ENCODE measurements around the gene NCAPD2. TPM values are rescaled to one million over a fixed set of nuclear protein-coding genes. Genes with fewer than 3 reads are reported as not detected.

Gene NCAPD2
- total and polyA plus RNA-seq, 8 donors = 5.6 to 16.2 (median 8.5) TPM

GRCh38 chr12:6567112-6567670 lies 73.3 kb downstream of the NCAPD2 start:
- peak overlapping the region; percentile 47 to 75 (median 60) for H3K4me3 ChIP-seq
- WGBS, 2 donors = 44 to 48% methylated on average over 8 of the region's 8 CpGs
- H3K4me1 ChIP-seq = peaks cover 0 to 14% (median 5%) of the 10 kb centered on the region in 3 donors
- DNase-seq = no peak
- H3K27ac ChIP-seq = no peak overlapping the region
- intact Hi-C loops (cut with DNase I) = no loop called here
- TF ChIP-seq CTCF (IDR thresholded peaks at IDR 0.05) = no peak
- FAIRE-seq = no peak
- peaks cover 6 to 23% (median 16%) of the 10 kb centered on the region in 3 donors for H3K36me3 ChIP-seq
- H3K9me3 ChIP-seq = no peaks in the 10 kb centered on the region
- no peaks in the 10 kb centered on the region for H3K27me3 ChIP-seq
- ATAC-seq = no peak

GRCh38 chr12:6569312-6569711 lies 75.4 kb downstream of the NCAPD2 start:
- Histone ChIP-seq H3K4me3 (no peak overlapping the region), H3K36me3 (peaks cover 6 to 45% (median 27%) of the 10 kb centered on the region in 3 donors), H3K9me3 (no peaks in the 10 kb centered on the region), H3K4me1 (peaks cover 0 to 14% (median 5%) of the 10 kb centered on the region in 3 donors), H3K27me3 (no peaks in the 10 kb centered on the region), H3K27ac (peak overlapping the region in 1 of 4 donors; percentile 22)
- TF ChIP-seq CTCF (IDR thresholded peaks at IDR 0.05) = no peak
- 70 to 80% methylated on average over 12 of the region's 12 CpGs for WGBS, 2 donors
- DNase-seq = no peak
- intact Hi-C loops (cut with DNase I) = no loop called here
- FAIRE-seq = no peak
- ATAC-seq = no peak

- FAIRE-seq = no peak
These were observed 75.9 kb downstream of the NCAPD2 start for GRCh38 chr12:6569786-6570185.

GRCh38 chr12:6570264-6570887 lies 76.5 kb downstream of the NCAPD2 start:
- FAIRE-seq = no peak
- H3K27me3 ChIP-seq = no peaks in the 10 kb centered on the region
- H3K36me3 ChIP-seq = peaks cover 6 to 55% (median 34%) of the 10 kb centered on the region in 3 donors
- intact Hi-C loops (cut with DNase I) = no loop called here
- 66 to 74% methylated on average over 7 of the region's 7 CpGs for WGBS, 2 donors
- H3K9me3 ChIP-seq = no peaks in the 10 kb centered on the region
- no peak for TF ChIP-seq CTCF (IDR thresholded peaks at IDR 0.05)
- DNase-seq = peak in 4 of 6 donors; percentile 38 to 71 (median 58)
- peaks cover 0 to 14% (median 5%) of the 10 kb centered on the region in 3 donors for H3K4me1 ChIP-seq
- H3K4me3 ChIP-seq = no peak overlapping the region
- H3K27ac ChIP-seq = no peak overlapping the region
- peak in 2 of 4 donors; percentile 28 to 39 for ATAC-seq

More at GRCh38 chr12:6569786-6570185, 75.9 kb downstream of the NCAPD2 start:
- Histone ChIP-seq H3K9me3 (no peaks in the 10 kb centered on the region), H3K4me3 (no peak overlapping the region), H3K27me3 (no peaks in the 10 kb centered on the region), H3K4me1 (peaks cover 0 to 14% (median 5%) of the 10 kb centered on the region in 3 donors), H3K27ac (no peak overlapping the region), H3K36me3 (peaks cover 6 to 49% (median 30%) of the 10 kb centered on the region in 3 donors)
- intact Hi-C loops (cut with DNase I) = no loop called here
- no peak for DNase-seq
- 28 to 33% methylated on average over 7 of the region's 7 CpGs for WGBS, 2 donors
- no peak for ATAC-seq
- TF ChIP-seq CTCF (IDR thresholded peaks at IDR 0.05) = no peak

- intact Hi-C loops (cut with DNase I) = no loop called here
- no peak for TF ChIP-seq CTCF (IDR thresholded peaks at IDR 0.05)
- peak in 1 of 6 donors; percentile 16 for DNase-seq
- Histone ChIP-seq H3K4me1 (peaks cover 0 to 6% (median 5%) of the 10 kb centered on the region in 3 donors), H3K27ac (no peak overlapping the region), H3K9me3 (no peaks in the 10 kb centered on the region), H3K27me3 (no peaks in the 10 kb centered on the region), H3K4me3 (no peak overlapping the region), H3K36me3 (peaks cover 13 to 77% (median 48%) of the 10 kb centered on the region in 3 donors)
- no peak for FAIRE-seq
- no peak for ATAC-seq
- 89% methylated on average over 8 of the region's 8 CpGs for WGBS, 2 donors
These were observed 79.1 kb downstream of the NCAPD2 start for GRCh38 chr12:6573001-6573400.
